Tibial artery (tissue), 4 donors: ENCODE data around the gene BMF.
"Not testable (repeated sequence)": the region's sequence is repeated elsewhere in the genome, so short reads cannot be mapped to it uniquely, and the experiment has no call there.

Source experiments
- DNase-seq, 2 donors: peaks; one replicate each; pipeline ENCODE4 v3.0.0-alpha.2; 2019
- H3K27ac ChIP-seq, 2 donors: fragments of 200-600 bp; sonication (generic) in 1 of 2; 1 replicate in 1 of 2; 2 replicates in 1 of 2; pipeline ENCODE4 v1.5.1; 2018 to 2019; ENCODE audit warnings: mild to moderate bottlenecking in 1 of 2
- H3K27me3 ChIP-seq, 2 donors: fragments of 200-600 bp; sonication (generic) in 1 of 2; one replicate each; pipeline versions ENCODE4 v1.5.1 to v1.6.0; 2016 to 2019
- H3K36me3 ChIP-seq, 3 donors: fragments of 200-600 bp; sonication (generic) in 2 of 3; one replicate each; pipeline ENCODE4 v1.5.1; 2016 to 2019; ENCODE audit warnings: mild to moderate bottlenecking in 2 of 3
- H3K4me1 ChIP-seq, 4 donors: fragments of 200-600 bp; sonication (generic) in 2 of 4; 1 replicate in 3 of 4; 2 replicates in 1 of 4; pipeline ENCODE4 v1.5.1; 2016 to 2019
- H3K4me3 ChIP-seq, 2 donors: fragments of 200-600 bp; sonication (generic) in 1 of 2; 1 replicate in 1 of 2; 2 replicates in 1 of 2; pipeline ENCODE4 v1.5.1; 2018 to 2019; ENCODE audit warnings: mild to moderate bottlenecking in 2 of 2
- H3K9me3 ChIP-seq, 3 donors: fragments of 200-600 bp; sonication (generic) in 1 of 3; one replicate each; pipeline ENCODE4 v1.5.1; 2016 to 2019
- CTCF ChIP-seq, 2 experiments: fragments of 200-600 bp in 1 of 2; fragments of 450-650 bp in 1 of 2; IDR thresholded peaks; one replicate each; pipeline ENCODE4 v1.5.1; 2017 to 2019; ENCODE audit warnings: antibody characterized with exemption in 2 of 2, mild to moderate bottlenecking in 1 of 2, moderate library complexity in 1 of 2
- intact Hi-C: fragments of 100-400 bp; cut with DNase I; formaldehyde crosslinking; loops from one replicate; pipeline ENCODE4 v1.15.0; 2023; ENCODE audit warnings: low total_unique reads

The BMF gene

GRCh38 chr15:40137303-40138200 is 28.9 kb upstream of the BMF start:
- Histone ChIP-seq H3K27me3 (no peaks in the 10 kb centered on the region), H3K27ac (no peak overlapping the region), H3K4me1 (no peaks in the 10 kb centered on the region), H3K9me3 (no peaks in the 10 kb centered on the region), H3K36me3 (no peaks in the 10 kb centered on the region), H3K4me3 (no peak overlapping the region)
- intact Hi-C loops = no loop called here
- no peak for DNase-seq
- no peak for TF ChIP-seq CTCF (IDR thresholded peaks at IDR 0.05)

- TF ChIP-seq CTCF (IDR thresholded peaks at IDR 0.05) = no peak
- Histone ChIP-seq H3K36me3 (no peaks in the 10 kb centered on the region), H3K9me3 (no peaks in the 10 kb centered on the region), H3K27ac (no peak overlapping the region), H3K4me1 (no peaks in the 10 kb centered on the region), H3K4me3 (no peak overlapping the region), H3K27me3 (peaks cover 0 to 3% of the 10 kb centered on the region in 2 donors)
- DNase-seq = no peak
- intact Hi-C loops = no loop called here
Measured at GRCh38 chr15:40136470-40137302, 28.0 kb upstream of the BMF start.

- H3K4me3 ChIP-seq, H3K9me3 ChIP-seq, H3K27ac ChIP-seq, DNase-seq, H3K36me3 ChIP-seq, intact Hi-C loops, H3K4me1 ChIP-seq: not testable (repeated sequence)
- peaks cover 0 to 10% of the 10 kb centered on the region in 2 donors for H3K27me3 ChIP-seq
Measured at GRCh38 chr15:40135846-40136450, 27.3 kb upstream of the BMF start.

- intact Hi-C loops = no loop called here
- no peaks in the 10 kb centered on the region for H3K4me1 ChIP-seq
- H3K36me3 ChIP-seq = no peaks in the 10 kb centered on the region
- no peak overlapping the region for H3K27ac ChIP-seq
- H3K4me3 ChIP-seq = no peak overlapping the region
- no peak for DNase-seq
- H3K27me3 ChIP-seq = peaks cover 0 to 15% of the 10 kb centered on the region in 2 donors
- H3K9me3 ChIP-seq = no peaks in the 10 kb centered on the region
- TF ChIP-seq CTCF (IDR thresholded peaks at IDR 0.05) = no peak
Measured at GRCh38 chr15:40134885-40135284, 26.2 kb upstream of the BMF start.

GRCh38 chr15:40133544-40133943 is 24.9 kb upstream of the BMF start:
- Histone ChIP-seq H3K27ac (no peak overlapping the region), H3K27me3 (peaks cover 0 to 28% of the 10 kb centered on the region in 2 donors), H3K36me3 (no peaks in the 10 kb centered on the region), H3K4me1 (no peaks in the 10 kb centered on the region), H3K4me3 (no peak overlapping the region), H3K9me3 (no peaks in the 10 kb centered on the region)
- no peak for TF ChIP-seq CTCF (IDR thresholded peaks at IDR 0.05)
- intact Hi-C loops = no loop called here
- no peak for DNase-seq
